ENCODE measurements around the gene NOPCHAP1.

The NOPCHAP1 gene

DNA sequence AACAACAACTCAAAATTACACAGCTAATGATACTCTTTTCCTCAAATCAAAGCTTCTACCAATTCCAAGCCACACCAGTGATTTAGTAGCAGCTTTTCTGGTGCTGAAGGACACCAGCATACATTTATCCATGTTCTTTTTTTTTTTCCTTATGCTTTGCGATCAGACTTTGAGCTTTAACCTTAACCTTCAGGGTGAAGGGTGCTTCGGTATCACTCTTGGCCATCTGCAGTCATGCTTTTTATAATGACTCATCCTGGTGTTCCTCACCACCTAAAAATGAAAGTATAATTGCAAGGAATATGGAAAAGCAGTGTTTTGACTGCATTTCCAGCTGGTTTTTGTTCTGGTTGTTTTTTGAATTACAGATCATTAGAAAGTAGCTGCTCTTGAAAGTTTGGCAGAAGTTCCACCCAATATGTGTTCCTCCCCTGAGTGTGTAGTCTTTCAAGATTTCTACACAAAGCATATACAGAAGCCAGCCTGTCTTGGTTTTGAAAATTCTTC, 26.7 kb upstream of the NOPCHAP1 start:
- Histone ChIP-seq H3K4ac (ENCODE audit: low read depth, low read length) (no peak overlapping the region), H2AK5ac (ENCODE audit: low read length) (no peak overlapping the region), H3K4me3 (ENCODE audit: low read length) (no peak overlapping the region), H3K79me1 (ENCODE audit: low read length) (no peaks in the 10 kb centered on the region), H3K79me2 (ENCODE audit: control insufficient read depth, insufficient read depth, low read length) (no peaks in the 10 kb centered on the region), H3K36me3 (ENCODE audit: control insufficient read depth, insufficient read depth, low read length) (no peaks in the 10 kb centered on the region), H3K9ac (ENCODE audit: low read length) (no peak overlapping the region), H2BK15ac (replicated peaks; ENCODE audit: low read depth) (no peak overlapping the region), H3K27ac (ENCODE audit: low read depth, low read length) (no peak overlapping the region), H3K27me3 (ENCODE audit: insufficient read depth, low read length, poor library complexity) (peaks cover 5% of the 10 kb centered on the region), H3K4me2 (ENCODE audit: low read length) (no peak overlapping the region), H2BK120ac (ENCODE audit: low read depth, low read length) (no peak overlapping the region), H3K56ac (ENCODE audit: low read length) (no peak overlapping the region), H3K18ac (ENCODE audit: low read length) (no peak overlapping the region), H4K5ac (ENCODE audit: low read length) (no peak overlapping the region), H3K23ac (ENCODE audit: low read length) (no peak overlapping the region), H4K8ac (ENCODE audit: low read depth, low read length) (no peak overlapping the region), H3K4me1 (ENCODE audit: control insufficient read depth, low read depth, low read length) (no peaks in the 10 kb centered on the region), H2BK5ac (ENCODE audit: low read length) (no peak overlapping the region)
- DNase-seq: no peak
- WGBS (ENCODE audit: extremely low coverage, insufficient coverage, low lambda C conversion rate): no CpG with 5 or more reads among the region's 2 CpGs

DNA sequence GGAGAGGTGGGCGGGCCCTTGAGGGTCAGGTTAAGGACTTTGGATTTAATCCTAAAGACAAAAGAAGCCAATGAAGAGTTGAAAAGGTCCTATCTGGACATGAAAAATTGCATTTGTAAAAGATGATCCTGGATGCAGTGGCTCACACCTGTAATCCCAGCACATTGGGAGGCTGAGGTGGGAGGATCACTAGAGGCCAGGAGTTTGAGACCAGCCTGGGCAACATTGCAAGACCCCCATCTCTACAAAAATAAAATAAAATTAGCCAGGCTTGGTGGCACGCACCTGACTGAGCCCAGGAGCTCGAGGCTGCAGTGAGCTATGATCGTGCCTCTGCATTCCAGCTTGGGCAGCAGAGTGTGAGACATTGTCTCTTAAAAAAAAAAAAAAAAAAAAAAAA, 25.7 kb upstream of the NOPCHAP1 start:
- Histone ChIP-seq H3K79me1 (ENCODE audit: low read length) (no peaks in the 10 kb centered on the region), H3K23ac (ENCODE audit: low read length) (no peak overlapping the region), H3K79me2 (ENCODE audit: control insufficient read depth, insufficient read depth, low read length) (no peaks in the 10 kb centered on the region), H4K8ac (ENCODE audit: low read depth, low read length) (no peak overlapping the region), H2BK120ac (ENCODE audit: low read depth, low read length) (no peak overlapping the region), H3K18ac (ENCODE audit: low read length) (no peak overlapping the region), H3K4me2 (ENCODE audit: low read length) (no peak overlapping the region), H3K4ac (ENCODE audit: low read depth, low read length) (no peak overlapping the region), H2BK5ac (ENCODE audit: low read length) (no peak overlapping the region), H3K4me3 (ENCODE audit: low read length) (no peak overlapping the region), H4K5ac (ENCODE audit: low read length) (no peak overlapping the region), H3K4me1 (ENCODE audit: control insufficient read depth, low read depth, low read length) (no peaks in the 10 kb centered on the region), H3K56ac (ENCODE audit: low read length) (no peak overlapping the region), H2AK5ac (ENCODE audit: low read length) (no peak overlapping the region), H3K36me3 (ENCODE audit: control insufficient read depth, insufficient read depth, low read length) (no peaks in the 10 kb centered on the region), H3K9ac (ENCODE audit: low read length) (no peak overlapping the region), H2BK15ac (replicated peaks; ENCODE audit: low read depth) (no peak overlapping the region), H3K27ac (ENCODE audit: low read depth, low read length) (no peak overlapping the region), H3K27me3 (ENCODE audit: insufficient read depth, low read length, poor library complexity) (peaks cover 5% of the 10 kb centered on the region)
- no CpG with 5 or more reads among the region's 4 CpGs for WGBS (ENCODE audit: extremely low coverage, insufficient coverage, low lambda C conversion rate)
- no peak for DNase-seq

DNA sequence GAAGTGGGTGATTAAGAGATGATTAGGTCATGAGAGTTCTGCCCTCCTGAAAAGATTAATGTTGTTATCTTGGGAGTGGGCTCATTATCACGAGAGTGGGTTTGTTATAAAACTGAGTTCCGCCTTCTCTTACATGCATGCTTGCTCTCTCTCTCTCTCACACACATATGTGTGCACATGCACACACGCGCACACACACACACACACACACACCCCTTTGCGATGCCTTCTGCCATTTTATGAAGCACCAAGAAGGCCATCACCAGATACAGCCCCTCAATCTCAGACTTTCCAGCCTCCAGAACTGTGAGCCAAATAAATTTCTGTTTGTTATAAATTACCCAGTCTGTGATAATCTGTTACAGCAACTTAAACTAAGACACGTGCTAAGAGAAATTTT, 22.4 kb upstream of the NOPCHAP1 start:
- no peaks in the 10 kb centered on the region for H3K79me1 ChIP-seq (ENCODE audit: low read length)
- H3K4ac ChIP-seq (ENCODE audit: low read depth, low read length): no peak overlapping the region
- no peak for DNase-seq
- no peak overlapping the region for H2BK120ac ChIP-seq (ENCODE audit: low read depth, low read length)
- no peaks in the 10 kb centered on the region for H3K36me3 ChIP-seq (ENCODE audit: control insufficient read depth, insufficient read depth, low read length)
- H3K9ac ChIP-seq (ENCODE audit: low read length): no peak overlapping the region
- H3K4me1 ChIP-seq (ENCODE audit: control insufficient read depth, low read depth, low read length): no peaks in the 10 kb centered on the region
- no peak overlapping the region for H4K8ac ChIP-seq (ENCODE audit: low read depth, low read length)
- no peak overlapping the region for H4K5ac ChIP-seq (ENCODE audit: low read length)
- H3K27ac ChIP-seq (ENCODE audit: low read depth, low read length): no peak overlapping the region
- H3K23ac ChIP-seq (ENCODE audit: low read length): no peak overlapping the region
- no peak overlapping the region for H3K18ac ChIP-seq (ENCODE audit: low read length)
- no peaks in the 10 kb centered on the region for H3K27me3 ChIP-seq (ENCODE audit: insufficient read depth, low read length, poor library complexity)
- H2BK5ac ChIP-seq (ENCODE audit: low read length): no peak overlapping the region
- no peak overlapping the region for H3K4me3 ChIP-seq (ENCODE audit: low read length)
- H3K79me2 ChIP-seq (ENCODE audit: control insufficient read depth, insufficient read depth, low read length): no peaks in the 10 kb centered on the region
- no peak overlapping the region for H3K4me2 ChIP-seq (ENCODE audit: low read length)
- no CpG with 5 or more reads among the region's 6 CpGs for WGBS (ENCODE audit: extremely low coverage, insufficient coverage, low lambda C conversion rate)
- H3K56ac ChIP-seq (ENCODE audit: low read length): no peak overlapping the region
- H2BK15ac ChIP-seq (replicated peaks; ENCODE audit: low read depth): no peak overlapping the region
- no peak overlapping the region for H2AK5ac ChIP-seq (ENCODE audit: low read length)

DNA sequence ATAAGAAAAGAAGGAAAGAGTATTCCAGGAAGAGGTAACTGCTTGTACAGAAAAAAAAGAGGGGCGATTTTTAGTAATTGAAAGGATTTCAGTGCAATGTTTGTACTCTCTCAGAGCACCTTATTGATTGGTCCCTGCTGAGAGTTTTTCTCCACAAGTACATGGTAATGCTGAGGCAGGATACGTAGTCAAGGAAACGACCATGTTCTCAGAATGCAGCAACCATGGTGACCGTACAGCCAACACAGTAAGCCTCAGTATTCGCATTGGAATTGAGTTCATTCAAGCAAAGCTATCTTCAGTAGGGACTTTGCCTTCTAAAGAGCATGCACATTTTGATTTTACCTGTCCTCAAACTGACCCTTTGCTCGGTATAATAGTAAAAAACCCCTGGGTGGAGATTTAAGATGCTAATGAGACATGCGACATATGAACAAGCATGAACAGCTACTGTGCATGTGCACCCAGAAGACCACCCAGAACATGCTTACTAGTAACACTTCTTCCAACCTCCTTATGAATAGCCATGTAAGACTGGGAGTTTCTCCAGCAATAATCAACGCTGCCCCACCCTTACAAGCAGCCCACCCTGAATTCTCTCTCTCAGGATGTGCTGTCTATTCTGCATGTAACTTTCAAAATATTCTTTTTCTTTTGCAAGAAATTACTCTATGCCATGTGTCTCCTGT, 21.8 kb upstream of the NOPCHAP1 start:
- no CpG with 5 or more reads among the region's 8 CpGs for WGBS (ENCODE audit: extremely low coverage, insufficient coverage, low lambda C conversion rate)

DNA sequence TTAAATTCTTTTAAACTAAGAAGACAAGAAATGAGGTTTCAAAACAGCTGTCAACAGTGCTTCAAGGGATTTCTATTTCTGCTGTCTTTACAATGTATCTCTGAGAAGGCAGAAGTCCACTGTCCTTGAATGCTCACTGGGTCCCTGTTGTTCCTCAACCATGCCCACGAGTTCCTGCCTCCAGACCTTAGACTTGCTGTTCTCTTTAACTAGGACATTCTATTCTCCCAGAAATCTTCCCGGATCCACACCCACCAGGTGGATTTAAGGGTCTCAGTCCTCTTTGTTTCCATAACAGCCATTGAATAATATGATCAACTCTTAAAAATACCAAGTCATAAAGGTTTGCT, 21.3 kb upstream of the NOPCHAP1 start:
- H3K9ac ChIP-seq (ENCODE audit: low read length): no peak overlapping the region
- H3K4ac ChIP-seq (ENCODE audit: low read depth, low read length): no peak overlapping the region
- no peaks in the 10 kb centered on the region for H3K79me2 ChIP-seq (ENCODE audit: control insufficient read depth, insufficient read depth, low read length)
- DNase-seq: no peak
- no peak overlapping the region for H2BK5ac ChIP-seq (ENCODE audit: low read length)
- no peak overlapping the region for H3K27ac ChIP-seq (ENCODE audit: low read depth, low read length)
- no peak overlapping the region for H2BK120ac ChIP-seq (ENCODE audit: low read depth, low read length)
- H3K79me1 ChIP-seq (ENCODE audit: low read length): no peaks in the 10 kb centered on the region
- H3K4me2 ChIP-seq (ENCODE audit: low read length): no peak overlapping the region
- H2AK5ac ChIP-seq (ENCODE audit: low read length): no peak overlapping the region
- WGBS (ENCODE audit: extremely low coverage, insufficient coverage, low lambda C conversion rate): no CpG with 5 or more reads among the region's 2 CpGs
- H3K27me3 ChIP-seq (ENCODE audit: insufficient read depth, low read length, poor library complexity): no peaks in the 10 kb centered on the region
- H3K18ac ChIP-seq (ENCODE audit: low read length): no peak overlapping the region
- H4K8ac ChIP-seq (ENCODE audit: low read depth, low read length): no peak overlapping the region
- H3K4me3 ChIP-seq (ENCODE audit: low read length): no peak overlapping the region
- H3K4me1 ChIP-seq (ENCODE audit: control insufficient read depth, low read depth, low read length): no peaks in the 10 kb centered on the region
- no peak overlapping the region for H2BK15ac ChIP-seq (replicated peaks; ENCODE audit: low read depth)
- H3K56ac ChIP-seq (ENCODE audit: low read length): no peak overlapping the region
- no peak overlapping the region for H4K5ac ChIP-seq (ENCODE audit: low read length)
- no peak overlapping the region for H3K23ac ChIP-seq (ENCODE audit: low read length)
- no peaks in the 10 kb centered on the region for H3K36me3 ChIP-seq (ENCODE audit: control insufficient read depth, insufficient read depth, low read length)

More for the DNA sequence above, 21.8 kb upstream of the NOPCHAP1 start:
- no peak overlapping the region for H3K23ac ChIP-seq (ENCODE audit: low read length)
- DNase-seq: peak; percentile 14
- no peak overlapping the region for H2AK5ac ChIP-seq (ENCODE audit: low read length)
- no peak overlapping the region for H3K4me3 ChIP-seq (ENCODE audit: low read length)
- no peaks in the 10 kb centered on the region for H3K79me1 ChIP-seq (ENCODE audit: low read length)
- H3K27ac ChIP-seq (ENCODE audit: low read depth, low read length): no peak overlapping the region
- no peak overlapping the region for H4K5ac ChIP-seq (ENCODE audit: low read length)
- no peak overlapping the region for H3K56ac ChIP-seq (ENCODE audit: low read length)
- H3K4me2 ChIP-seq (ENCODE audit: low read length): no peak overlapping the region
- H3K4me1 ChIP-seq (ENCODE audit: control insufficient read depth, low read depth, low read length): no peaks in the 10 kb centered on the region
- H4K8ac ChIP-seq (ENCODE audit: low read depth, low read length): no peak overlapping the region
- no peaks in the 10 kb centered on the region for H3K36me3 ChIP-seq (ENCODE audit: control insufficient read depth, insufficient read depth, low read length)
- H2BK5ac ChIP-seq (ENCODE audit: low read length): no peak overlapping the region
- no peak overlapping the region for H3K4ac ChIP-seq (ENCODE audit: low read depth, low read length)
- no peak overlapping the region for H3K9ac ChIP-seq (ENCODE audit: low read length)
- no peak overlapping the region for H3K18ac ChIP-seq (ENCODE audit: low read length)
- H2BK15ac ChIP-seq (replicated peaks; ENCODE audit: low read depth): no peak overlapping the region
- H3K27me3 ChIP-seq (ENCODE audit: insufficient read depth, low read length, poor library complexity): no peaks in the 10 kb centered on the region
- no peak overlapping the region for H2BK120ac ChIP-seq (ENCODE audit: low read depth, low read length)
- no peaks in the 10 kb centered on the region for H3K79me2 ChIP-seq (ENCODE audit: control insufficient read depth, insufficient read depth, low read length)

DNA sequence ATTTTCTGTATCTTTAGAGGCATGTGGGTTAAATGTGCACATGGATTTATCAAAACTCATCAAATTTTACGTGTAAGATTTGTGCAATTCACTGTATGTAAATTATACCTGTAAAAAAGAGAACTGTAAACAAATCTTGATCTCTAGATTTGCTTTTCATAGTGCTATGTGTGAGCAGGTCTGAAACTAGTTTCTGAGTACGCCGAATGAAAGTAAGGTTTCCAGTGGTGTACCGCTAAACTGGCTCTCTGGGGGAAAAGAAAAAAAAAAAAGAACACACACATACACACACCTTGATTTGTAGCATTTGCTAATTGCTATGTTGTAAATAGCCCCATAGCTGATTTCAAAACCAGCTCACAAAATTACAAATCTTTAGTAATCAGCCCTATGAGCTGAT, 19.4 kb upstream of the NOPCHAP1 start:
- Histone ChIP-seq H4K8ac (ENCODE audit: low read depth, low read length) (no peak overlapping the region), H3K4ac (ENCODE audit: low read depth, low read length) (no peak overlapping the region), H3K9ac (ENCODE audit: low read length) (no peak overlapping the region), H3K23ac (ENCODE audit: low read length) (no peak overlapping the region), H2BK15ac (replicated peaks; ENCODE audit: low read depth) (no peak overlapping the region), H3K4me2 (ENCODE audit: low read length) (no peak overlapping the region), H3K79me1 (ENCODE audit: low read length) (no peaks in the 10 kb centered on the region), H3K4me3 (ENCODE audit: low read length) (no peak overlapping the region), H3K79me2 (ENCODE audit: control insufficient read depth, insufficient read depth, low read length) (no peaks in the 10 kb centered on the region), H3K27me3 (ENCODE audit: insufficient read depth, low read length, poor library complexity) (no peaks in the 10 kb centered on the region), H3K56ac (ENCODE audit: low read length) (no peak overlapping the region), H2BK120ac (ENCODE audit: low read depth, low read length) (no peak overlapping the region), H4K5ac (ENCODE audit: low read length) (no peak overlapping the region), H3K27ac (ENCODE audit: low read depth, low read length) (no peak overlapping the region), H3K18ac (ENCODE audit: low read length) (no peak overlapping the region), H2BK5ac (ENCODE audit: low read length) (no peak overlapping the region), H2AK5ac (ENCODE audit: low read length) (no peak overlapping the region), H3K36me3 (ENCODE audit: control insufficient read depth, insufficient read depth, low read length) (no peaks in the 10 kb centered on the region), H3K4me1 (ENCODE audit: control insufficient read depth, low read depth, low read length) (no peaks in the 10 kb centered on the region)
- DNase-seq: no peak
- no CpG with 5 or more reads among the region's 4 CpGs for WGBS (ENCODE audit: extremely low coverage, insufficient coverage, low lambda C conversion rate)
